Mesenteric fat pad (tissue), 1 donor: ENCODE data around the gene OR10K2. TPM values are rescaled to one million over a fixed set of nuclear protein-coding genes. Genes with fewer than 3 reads are reported as not detected.

ENCODE experiments used
- DNase-seq: peaks from one replicate; pipeline ENCODE4 v3.0.0-alpha.2; 2020; ENCODE audit warnings: low spot score
- total RNA-seq: library from RNA; stranded (reverse); fragmentation: NEBNext Ultra II Directional; extraction: Animal tissue kit (Norgen Biotek cat#: 25700); gene quantifications from one replicate; pipeline ENCODE4 v1.2.1, GENCODE V29; 2021
- donor health status: DM: yes; HTN: yes; CAD: no.

The OR10K2 gene
- total RNA-seq, 1 donor from 2014 or later: not detected

- DNase-seq: no peak
Measured at GRCh38 chr1:158371188-158371953, 54.7 kb downstream of the OR10K2 start.

Other genes starting within 250 kb of the OR10K2 start
- gene CD1D, start 245.3 kb downstream of the OR10K2 start, total RNA-seq: 5.1 TPM
- gene CD1A, start 171.8 kb downstream of the OR10K2 start, total RNA-seq: not detected
- gene CD1C, start 136.3 kb downstream of the OR10K2 start, total RNA-seq: not detected
- not detected for gene CD1B, start 94.7 kb downstream of the OR10K2 start, total RNA-seq
- gene CD1E, start 72.3 kb downstream of the OR10K2 start, total RNA-seq: not detected
- gene OR10T2, start 26.8 kb downstream of the OR10K2 start, total RNA-seq: not detected
- gene OR10K1, start 35.6 kb upstream of the OR10K2 start, total RNA-seq: not detected
- gene OR10R2, start 46.0 kb upstream of the OR10K2 start, total RNA-seq: not detected
- not detected for gene OR6Y1, start 128.2 kb upstream of the OR10K2 start, total RNA-seq
- gene OR6P1, start 144.3 kb upstream of the OR10K2 start, total RNA-seq: not detected
- gene OR10X1, start 153.7 kb upstream of the OR10K2 start, total RNA-seq: not detected
- not detected for gene OR10Z1, start 179.0 kb upstream of the OR10K2 start, total RNA-seq